Measurements from ENCODE around the gene NPR2. TPM values are rescaled to one million over a fixed set of nuclear protein-coding genes. Genes with fewer than 3 reads are reported as not detected.

NPR2 gene
- total and polyA plus RNA-seq, 2 of the 13 experiments (the other 11 are each of a cell fraction or from before 2014, with no cell fraction given): 7.4 to 9.4 TPM

- TF ChIP-seq PAXIP1 (CRISPR knock-in tag; conservative IDR thresholded peaks at IDR 0.05) (no peak; the same call in none of the 2 replicates), SIN3B (IDR thresholded peaks at IDR 0.05; ENCODE audit: low read length) (no peak), ZBTB44 (CRISPR knock-in tag; IDR thresholded peaks at IDR 0.05) (no peak), ZNF296 (CRISPR knock-in tag; conservative IDR thresholded peaks at IDR 0.05) (no peak), ZNF484 (CRISPR knock-in tag; IDR thresholded peaks at IDR 0.05; ENCODE audit: borderline replicate concordance, low read depth) (no peak), KLF9 (CRISPR knock-in tag; IDR thresholded peaks at IDR 0.05; ENCODE audit: low read depth) (no peak), SRF (IDR thresholded peaks at IDR 0.05; ENCODE audit: low read depth, low read length) (no peak), BCL3 (CRISPR knock-in tag; IDR thresholded peaks at IDR 0.05) (no peak), GABPB1 (CRISPR knock-in tag; IDR thresholded peaks at IDR 0.05) (peak; percentile 90), PPARG (CRISPR knock-in tag; conservative IDR thresholded peaks at IDR 0.05) (no peak), ZSCAN29 (CRISPR knock-in tag; conservative IDR thresholded peaks at IDR 0.05) (peak; percentile 14; the same call in 1 of the 2 replicates)
- TF ChIP-seq, protein P1, sequence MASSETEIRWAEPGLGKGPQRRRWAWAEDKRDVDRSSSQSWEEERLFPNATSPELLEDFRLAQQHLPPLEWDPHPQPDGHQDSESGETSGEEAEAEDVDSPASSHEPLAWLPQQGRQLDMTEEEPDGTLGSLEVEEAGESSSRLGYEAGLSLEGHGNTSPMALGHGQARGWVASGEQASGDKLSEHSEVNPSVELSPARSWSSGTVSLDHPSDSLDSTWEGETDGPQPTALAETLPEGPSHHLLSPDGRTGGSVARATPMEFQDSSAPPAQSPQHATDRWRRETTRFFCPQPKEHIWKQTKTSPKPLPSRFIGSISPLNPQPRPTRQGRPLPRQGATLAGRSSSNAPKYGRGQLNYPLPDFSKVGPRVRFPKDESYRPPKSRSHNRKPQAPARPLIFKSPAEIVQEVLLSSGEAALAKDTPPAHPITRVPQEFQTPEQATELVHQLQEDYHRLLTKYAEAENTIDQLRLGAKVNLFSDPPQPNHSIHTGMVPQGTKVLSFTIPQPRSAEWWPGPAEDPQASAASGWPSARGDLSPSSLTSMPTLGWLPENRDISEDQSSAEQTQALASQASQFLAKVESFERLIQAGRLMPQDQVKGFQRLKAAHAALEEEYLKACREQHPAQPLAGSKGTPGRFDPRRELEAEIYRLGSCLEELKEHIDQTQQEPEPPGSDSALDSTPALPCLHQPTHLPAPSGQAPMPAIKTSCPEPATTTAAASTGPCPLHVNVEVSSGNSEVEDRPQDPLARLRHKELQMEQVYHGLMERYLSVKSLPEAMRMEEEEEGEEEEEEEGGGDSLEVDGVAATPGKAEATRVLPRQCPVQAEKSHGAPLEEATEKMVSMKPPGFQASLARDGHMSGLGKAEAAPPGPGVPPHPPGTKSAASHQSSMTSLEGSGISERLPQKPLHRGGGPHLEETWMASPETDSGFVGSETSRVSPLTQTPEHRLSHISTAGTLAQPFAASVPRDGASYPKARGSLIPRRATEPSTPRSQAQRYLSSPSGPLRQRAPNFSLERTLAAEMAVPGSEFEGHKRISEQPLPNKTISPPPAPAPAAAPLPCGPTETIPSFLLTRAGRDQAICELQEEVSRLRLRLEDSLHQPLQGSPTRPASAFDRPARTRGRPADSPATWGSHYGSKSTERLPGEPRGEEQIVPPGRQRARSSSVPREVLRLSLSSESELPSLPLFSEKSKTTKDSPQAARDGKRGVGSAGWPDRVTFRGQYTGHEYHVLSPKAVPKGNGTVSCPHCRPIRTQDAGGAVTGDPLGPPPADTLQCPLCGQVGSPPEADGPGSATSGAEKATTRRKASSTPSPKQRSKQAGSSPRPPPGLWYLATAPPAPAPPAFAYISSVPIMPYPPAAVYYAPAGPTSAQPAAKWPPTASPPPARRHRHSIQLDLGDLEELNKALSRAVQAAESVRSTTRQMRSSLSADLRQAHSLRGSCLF (CRISPR knock-in tag; IDR thresholded peaks at IDR 0.05; ENCODE audit: borderline replicate concordance): no peak; the same call in 1 of the 2 replicates
- TF ChIP-seq, protein P2, sequence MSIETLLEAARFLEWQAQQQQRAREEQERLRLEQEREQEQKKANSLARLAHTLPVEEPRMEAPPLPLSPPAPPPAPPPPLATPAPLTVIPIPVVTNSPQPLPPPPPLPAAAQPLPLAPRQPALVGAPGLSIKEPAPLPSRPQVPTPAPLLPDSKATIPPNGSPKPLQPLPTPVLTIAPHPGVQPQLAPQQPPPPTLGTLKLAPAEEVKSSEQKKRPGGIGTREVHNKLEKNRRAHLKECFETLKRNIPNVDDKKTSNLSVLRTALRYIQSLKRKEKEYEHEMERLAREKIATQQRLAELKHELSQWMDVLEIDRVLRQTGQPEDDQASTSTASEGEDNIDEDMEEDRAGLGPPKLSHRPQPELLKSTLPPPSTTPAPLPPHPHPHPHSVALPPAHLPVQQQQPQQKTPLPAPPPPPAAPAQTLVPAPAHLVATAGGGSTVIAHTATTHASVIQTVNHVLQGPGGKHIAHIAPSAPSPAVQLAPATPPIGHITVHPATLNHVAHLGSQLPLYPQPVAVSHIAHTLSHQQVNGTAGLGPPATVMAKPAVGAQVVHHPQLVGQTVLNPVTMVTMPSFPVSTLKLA (IDR thresholded peaks at IDR 0.05): no peak
These were observed 34.8 kb upstream of the NPR2 start (continued) for GRCh38 chr9:35756275-35757225.
